GM12874 (cell line): Measurements from ENCODE around the gene UBL3.

Experiments used
- CTCF ChIP-seq: IDR thresholded peaks from 2 replicates; pipeline ENCODE4 v1.5.1; 2011; ENCODE audit warnings: low read depth, mild to moderate bottlenecking, control low read depth, low read length, moderate library complexity; ENCODE audit not compliant: insufficient read depth

Gene UBL3

DNA sequence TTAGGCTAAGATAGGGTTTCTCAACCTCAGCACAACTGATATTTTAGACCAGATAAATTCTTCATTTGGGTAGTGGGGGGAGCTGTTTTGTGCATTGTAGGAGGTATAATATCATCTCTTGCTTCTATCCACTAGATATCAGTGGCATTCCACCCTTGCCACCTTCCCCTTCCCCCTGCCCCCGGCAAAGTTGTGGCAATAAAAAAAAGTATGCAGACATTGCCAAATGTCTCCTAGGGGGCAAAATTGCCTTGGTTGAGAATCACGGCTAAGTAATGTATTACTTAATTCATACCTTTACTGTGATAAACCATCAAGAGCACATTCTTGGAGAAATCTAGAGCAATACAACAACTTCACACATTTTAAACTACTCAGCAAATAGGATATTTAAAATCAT lies 51.4 kb downstream of the UBL3 start:
- no peak for TF ChIP-seq CTCF

DNA sequence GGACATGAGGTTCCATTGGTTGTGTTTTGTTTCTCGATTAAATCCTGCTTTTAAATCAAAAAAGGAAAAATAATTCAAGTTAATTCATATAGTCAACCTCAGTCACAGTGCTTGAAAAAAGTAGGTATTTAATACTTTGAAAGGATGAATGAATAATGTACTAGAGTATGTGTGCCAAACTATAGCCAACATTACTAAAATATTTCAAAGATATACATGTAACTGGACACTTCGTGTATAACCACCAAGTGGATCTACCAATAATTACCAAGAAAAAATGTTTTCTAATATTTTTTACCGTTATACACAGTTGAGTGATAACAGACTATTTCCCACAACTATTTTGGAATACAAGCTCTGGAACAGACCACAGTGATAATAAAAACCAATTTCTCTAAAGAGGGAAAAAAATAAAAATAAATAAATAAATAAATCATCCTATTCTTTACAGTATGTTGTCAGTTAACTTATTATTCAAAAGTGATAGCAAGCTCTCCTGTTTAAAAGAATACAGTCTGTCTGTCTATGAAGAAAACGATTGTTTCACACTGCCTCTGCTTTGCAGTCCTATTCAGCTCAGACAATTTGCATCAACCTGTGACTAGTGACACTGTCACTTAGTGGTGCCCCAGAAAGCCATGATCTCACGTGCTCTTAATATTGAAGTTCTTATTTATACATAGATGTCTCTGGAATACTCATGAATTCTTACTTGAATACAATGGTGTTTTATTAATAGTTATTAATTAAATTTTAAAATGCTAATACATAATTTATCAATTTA lies 58.2 kb downstream of the UBL3 start:
- no peak for TF ChIP-seq CTCF

- TF ChIP-seq CTCF = no peak
These were observed 58.9 kb downstream of the UBL3 start for GRCh38 chr13:29791508-29791907.

- no peak for TF ChIP-seq CTCF
These were observed 63.7 kb downstream of the UBL3 start for GRCh38 chr13:29786698-29787097.

- no peak for TF ChIP-seq CTCF
These were observed 64.4 kb downstream of the UBL3 start for GRCh38 chr13:29785978-29786377.

DNA sequence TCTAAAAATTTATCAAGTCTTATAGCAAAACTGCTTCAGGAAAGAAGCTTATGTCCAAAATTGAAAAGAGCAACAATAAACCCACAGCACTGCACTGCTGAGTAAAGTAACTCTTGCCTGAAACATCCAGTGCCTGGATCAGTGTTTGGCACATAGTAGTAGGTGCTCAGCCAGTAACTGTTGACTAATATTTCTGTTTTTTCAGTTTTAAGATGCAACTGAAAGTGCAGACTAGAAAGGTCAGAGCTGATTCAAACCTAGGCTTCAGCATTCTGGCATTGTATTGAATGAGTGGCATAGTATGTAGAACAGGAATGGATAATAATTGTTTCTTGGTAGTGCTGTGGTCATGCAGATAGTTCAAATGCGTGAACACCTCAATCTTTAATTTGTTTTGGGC lies 67.6 kb downstream of the UBL3 start:
- no peak for TF ChIP-seq CTCF

DNA sequence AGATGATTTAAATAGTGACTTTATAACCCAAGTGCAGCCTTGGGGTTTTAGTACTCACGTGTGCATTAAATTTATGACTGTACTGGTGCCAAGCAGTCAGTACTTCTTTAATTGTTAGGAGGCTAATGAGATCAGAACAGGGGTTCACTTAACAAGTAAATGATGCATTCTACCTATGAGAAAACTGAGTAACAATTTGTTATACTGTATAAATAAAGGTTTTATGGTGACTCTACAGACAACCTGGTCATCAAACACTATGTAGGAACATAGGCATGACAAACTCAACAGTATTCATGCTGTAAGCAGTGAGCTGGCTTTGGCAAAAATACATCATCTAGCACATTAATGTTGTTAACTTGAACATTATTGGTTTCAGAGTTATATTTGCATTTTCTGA lies 75.6 kb downstream of the UBL3 start:
- no peak for TF ChIP-seq CTCF
